Measurements from ENCODE around the gene NEK1.

- no peak for TF ChIP-seq CTCF (IDR thresholded peaks at IDR 0.05)
- no peak for TF ChIP-seq EP300 (IDR thresholded peaks at IDR 0.05)
Measured at GRCh38 chr4:169345316-169345721, 267.1 kb downstream of the NEK1 start.
